Measurements from ENCODE around the gene UGT2B17.
"Not testable (repeated sequence)": the region's sequence is repeated elsewhere in the genome, so short reads cannot be mapped to it uniquely, and the experiment has no call there.

UGT2B17 gene

DNA sequence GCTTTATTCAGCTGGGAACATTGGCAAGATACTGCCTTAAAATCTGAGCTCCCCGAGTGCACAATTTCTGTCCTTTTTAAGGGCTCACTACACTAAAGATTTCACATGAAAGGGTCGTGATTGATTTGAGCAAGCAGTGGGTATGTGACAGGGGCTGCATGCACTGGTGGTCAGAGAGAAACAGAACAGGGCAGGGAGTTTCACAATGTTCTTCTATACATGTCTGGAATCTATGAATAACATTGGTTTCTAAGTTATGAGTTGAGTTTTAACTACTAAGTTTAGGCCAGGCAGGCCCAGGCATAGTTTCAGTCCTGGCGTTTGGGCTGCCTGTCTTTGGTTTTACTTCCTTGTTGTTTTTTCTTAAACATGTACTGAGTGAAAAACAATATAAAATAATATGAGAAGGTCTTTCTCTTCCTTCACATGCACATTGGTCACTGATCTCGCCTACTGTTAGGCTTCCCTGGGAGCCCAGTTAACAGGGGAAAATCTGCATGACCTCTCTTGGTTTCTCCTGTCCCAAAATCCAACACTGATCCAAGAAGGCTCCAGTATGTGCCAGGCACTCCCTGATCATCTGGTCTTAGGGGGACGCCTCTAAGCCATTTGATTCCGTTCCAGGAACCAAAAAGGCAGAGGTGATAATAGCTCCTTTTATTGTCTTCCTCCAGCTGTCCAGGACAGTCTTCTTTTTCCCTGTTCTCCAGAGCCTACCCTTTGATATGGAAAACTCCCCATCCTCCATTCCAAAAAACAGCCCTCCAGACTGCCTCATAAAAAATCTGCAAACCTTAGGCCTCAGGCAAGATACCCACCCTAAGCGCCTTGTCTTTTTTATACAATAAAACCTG, at the start of gene UGT2B17:
Gene UGT2B17, minus strand, starts transcription at position 51 of the 854 bp plus-strand sequence. CDS start 7,838 bp downstream, outside the sequence.
- no peak for DNase-seq (ENCODE audit: low spot score)

DNA sequence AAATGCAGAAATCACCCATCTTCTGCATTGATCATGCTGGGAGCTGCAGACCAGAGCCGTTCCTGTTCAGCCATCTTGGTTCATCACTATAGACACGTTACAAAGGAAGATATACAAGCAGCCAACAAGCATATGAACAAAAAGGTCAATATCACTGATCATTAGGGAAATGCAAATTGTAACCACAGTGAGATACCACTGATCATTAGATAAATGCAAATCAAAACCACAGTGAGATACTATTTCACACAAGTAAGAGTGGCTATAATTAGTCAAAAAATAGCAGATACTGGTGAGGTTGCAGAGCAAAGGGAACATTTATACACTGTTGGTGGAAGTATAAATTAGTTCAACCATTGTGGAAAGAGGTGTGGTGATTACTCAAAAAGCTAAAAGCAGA, 46.6 kb upstream of the UGT2B17 start:
- DNase-seq (ENCODE audit: low spot score) = not testable (repeated sequence)

GRCh38 chr4:68617003-68617698, 41.0 kb upstream of the UGT2B17 start:
- no peak for DNase-seq (ENCODE audit: low spot score)

GRCh38 chr4:68615699-68616422, 39.7 kb upstream of the UGT2B17 start:
- DNase-seq (ENCODE audit: low spot score) = no peak

GRCh38 chr4:68613752-68614151, 37.6 kb upstream of the UGT2B17 start:
- DNase-seq (ENCODE audit: low spot score) = no peak

- DNase-seq (ENCODE audit: low spot score) = no peak
These were observed 30.1 kb upstream of the UGT2B17 start for GRCh38 chr4:68606240-68606639.

DNA sequence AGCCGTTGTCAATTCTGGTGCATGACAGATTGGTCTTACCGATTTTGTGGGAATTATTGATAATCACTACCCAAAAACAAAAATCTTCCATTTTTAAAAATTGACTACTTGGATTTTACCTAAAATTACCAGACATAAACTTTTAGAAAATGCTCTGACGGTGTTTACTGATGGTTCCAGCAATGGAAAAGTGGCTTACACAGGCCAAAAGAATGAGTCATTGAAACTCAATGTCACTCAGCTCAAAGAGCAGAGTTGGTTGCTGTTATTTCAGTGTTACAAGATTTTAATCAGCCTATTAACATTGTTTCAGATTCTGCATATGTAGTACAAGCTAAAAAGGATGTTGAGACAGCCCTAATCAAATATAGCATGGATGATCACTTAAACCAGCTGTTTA, 23.0 kb upstream of the UGT2B17 start:
- DNase-seq (ENCODE audit: low spot score) = no peak

DNA sequence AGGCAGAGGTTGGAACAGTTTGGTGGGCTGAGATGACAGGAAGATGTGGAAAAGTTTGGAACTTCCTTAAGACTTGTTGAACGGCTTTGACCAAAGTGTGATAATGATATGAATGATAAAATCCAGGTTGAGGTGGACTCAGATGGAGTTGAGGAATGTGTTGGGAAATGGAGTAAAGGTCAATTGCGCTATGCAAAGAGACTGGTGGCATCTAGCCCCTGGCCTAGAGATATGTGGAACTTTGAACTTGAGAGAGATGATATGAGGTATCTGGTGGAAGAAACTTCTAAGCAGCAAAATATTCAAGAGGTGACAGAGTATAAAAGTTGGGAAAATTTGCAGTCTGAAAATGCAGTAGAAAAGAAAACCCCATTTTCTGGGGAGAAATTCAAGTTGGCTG, 21.4 kb upstream of the UGT2B17 start:
- DNase-seq (ENCODE audit: low spot score) = no peak

GRCh38 chr4:68594678-68595077, 18.6 kb upstream of the UGT2B17 start:
- no peak for DNase-seq (ENCODE audit: low spot score)

GRCh38 chr4:68593112-68593511, 17.0 kb upstream of the UGT2B17 start:
- DNase-seq (ENCODE audit: low spot score) = no peak

DNA sequence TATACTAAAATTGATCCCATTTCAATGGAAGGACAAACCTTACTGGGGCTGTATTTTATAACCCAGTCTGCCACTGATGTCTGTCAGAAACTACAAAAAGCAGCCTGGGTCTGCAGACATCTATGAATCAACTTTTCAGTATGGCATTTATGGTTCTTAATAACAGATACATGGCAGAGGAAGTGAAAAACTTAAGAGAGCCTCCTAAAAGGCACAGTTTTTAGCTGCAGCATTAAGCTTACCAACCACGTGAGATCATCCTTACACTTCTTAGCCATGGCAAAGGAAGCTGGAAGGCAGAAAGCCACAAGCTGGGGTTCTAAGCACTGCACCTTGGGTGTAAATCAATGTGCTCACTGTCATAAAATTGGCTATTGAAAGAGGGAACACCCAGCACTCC, 16.6 kb upstream of the UGT2B17 start:
- no peak for DNase-seq (ENCODE audit: low spot score)

DNA sequence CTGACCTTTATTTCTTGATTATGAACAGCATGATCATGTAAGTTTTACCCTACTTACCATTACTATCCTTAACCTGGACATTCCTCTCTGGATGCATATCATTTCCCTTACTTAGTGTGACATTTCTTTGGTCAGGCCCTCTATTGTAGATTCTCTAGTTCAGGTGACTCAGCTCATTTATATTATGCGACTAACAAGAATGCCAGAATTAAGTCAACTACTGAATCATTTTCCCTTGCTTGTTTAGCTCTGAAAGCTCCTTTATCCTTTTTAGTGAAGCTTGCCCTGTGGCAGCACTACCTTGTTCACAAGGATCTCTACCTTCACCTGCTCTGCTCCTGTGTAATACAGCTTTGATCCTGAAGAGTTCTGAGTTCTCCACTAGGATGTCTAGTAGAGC, 15.1 kb upstream of the UGT2B17 start:
- DNase-seq (ENCODE audit: low spot score) = no peak

GRCh38 chr4:68589790-68590189, 13.7 kb upstream of the UGT2B17 start:
- no peak for DNase-seq (ENCODE audit: low spot score)

GRCh38 chr4:68582339-68582717, 6.2 kb upstream of the UGT2B17 start:
- DNase-seq (ENCODE audit: low spot score) = no peak

GRCh38 chr4:68581383-68582338, 5.5 kb upstream of the UGT2B17 start:
- no peak for DNase-seq (ENCODE audit: low spot score)

- DNase-seq (ENCODE audit: low spot score) = no peak
These were observed 1.5 kb upstream of the UGT2B17 start for GRCh38 chr4:68577590-68577989.

- not testable (repeated sequence) for DNase-seq (ENCODE audit: low spot score)
These were observed 486 bp downstream of the UGT2B17 start for GRCh38 chr4:68575636-68576035.

- DNase-seq (ENCODE audit: low spot score) = no peak
These were observed 1.0 kb downstream of the UGT2B17 start for GRCh38 chr4:68575081-68575480.

- no peak for DNase-seq (ENCODE audit: low spot score)
These were observed 3.4 kb downstream of the UGT2B17 start for GRCh38 chr4:68572653-68573170.

DNA sequence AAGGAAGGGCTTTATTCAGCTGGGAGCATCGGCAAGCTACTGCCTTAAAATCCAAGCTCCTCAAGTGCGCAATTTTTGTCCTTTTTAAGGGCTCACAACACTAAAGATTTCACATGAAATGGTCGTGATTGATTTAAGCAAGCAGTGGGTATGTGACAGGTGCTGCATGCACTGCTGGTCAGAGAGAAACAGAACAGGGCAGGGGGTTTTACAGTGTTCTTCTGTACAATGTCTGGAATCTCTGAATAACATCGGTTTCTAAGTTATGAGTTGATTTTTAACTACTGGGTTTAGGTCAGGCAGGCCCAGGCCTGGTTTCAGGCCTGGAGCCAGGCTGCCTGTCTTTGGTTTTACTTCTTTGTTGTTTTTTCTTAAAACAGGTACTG, 6.0 kb downstream of the UGT2B17 start:
- no peak for DNase-seq (ENCODE audit: low spot score)

- DNase-seq (ENCODE audit: low spot score) = no peak
These were observed 6.5 kb downstream of the UGT2B17 start for GRCh38 chr4:68569466-68570121.
